OCI-LY3 (cell line): ENCODE results near the gene DNAJB1.

Experiments used
- EZH2phosphoT487 ChIP-seq: fragments of 200-600 bp; shearing (Covaris generic); IDR thresholded peaks from 2 replicates; pipeline ENCODE4 v1.6.1; 2018; ENCODE audit warnings: antibody characterized with exemption, mixed run types, low read depth
- TF ChIP-seq, protein P1 (sequence below): fragments of 200-600, 300-600 bp; sonication (generic); IDR thresholded peaks from 2 replicates; pipeline ENCODE4 v1.5.1; 2014; ENCODE audit warnings: antibody characterized with exemption, low read length, low read depth

DNA sequence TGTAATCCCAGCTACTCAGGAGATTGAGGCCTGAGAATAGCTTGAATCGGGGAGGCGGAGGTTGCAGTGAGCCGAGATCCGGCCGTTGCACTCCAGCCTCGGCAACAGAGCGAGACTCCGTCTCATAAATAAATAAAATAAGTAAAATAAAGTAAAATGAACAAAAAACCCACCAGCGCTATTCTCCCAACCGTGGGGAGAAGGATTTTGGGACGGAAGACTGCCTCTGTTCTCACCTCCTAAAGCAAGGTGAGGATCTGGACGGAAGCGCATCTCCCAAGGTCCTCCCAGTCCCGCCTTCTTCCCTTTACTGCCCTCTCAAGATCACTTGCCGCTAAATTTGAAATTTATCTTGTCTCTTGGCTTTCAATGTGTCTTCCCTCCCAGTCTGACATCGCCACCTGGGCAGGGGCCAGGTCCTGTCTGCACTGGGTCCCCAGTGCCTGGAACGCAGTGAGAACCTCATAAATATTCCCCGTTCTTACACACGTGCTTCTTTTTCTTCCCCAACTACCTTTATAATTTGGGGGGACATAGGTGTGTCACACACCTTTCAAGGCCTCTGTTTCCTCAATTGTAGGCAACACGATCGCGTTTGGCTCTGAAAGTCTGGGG, 1.2 kb upstream of the DNAJB1 start:
- TF ChIP-seq, protein P1, sequence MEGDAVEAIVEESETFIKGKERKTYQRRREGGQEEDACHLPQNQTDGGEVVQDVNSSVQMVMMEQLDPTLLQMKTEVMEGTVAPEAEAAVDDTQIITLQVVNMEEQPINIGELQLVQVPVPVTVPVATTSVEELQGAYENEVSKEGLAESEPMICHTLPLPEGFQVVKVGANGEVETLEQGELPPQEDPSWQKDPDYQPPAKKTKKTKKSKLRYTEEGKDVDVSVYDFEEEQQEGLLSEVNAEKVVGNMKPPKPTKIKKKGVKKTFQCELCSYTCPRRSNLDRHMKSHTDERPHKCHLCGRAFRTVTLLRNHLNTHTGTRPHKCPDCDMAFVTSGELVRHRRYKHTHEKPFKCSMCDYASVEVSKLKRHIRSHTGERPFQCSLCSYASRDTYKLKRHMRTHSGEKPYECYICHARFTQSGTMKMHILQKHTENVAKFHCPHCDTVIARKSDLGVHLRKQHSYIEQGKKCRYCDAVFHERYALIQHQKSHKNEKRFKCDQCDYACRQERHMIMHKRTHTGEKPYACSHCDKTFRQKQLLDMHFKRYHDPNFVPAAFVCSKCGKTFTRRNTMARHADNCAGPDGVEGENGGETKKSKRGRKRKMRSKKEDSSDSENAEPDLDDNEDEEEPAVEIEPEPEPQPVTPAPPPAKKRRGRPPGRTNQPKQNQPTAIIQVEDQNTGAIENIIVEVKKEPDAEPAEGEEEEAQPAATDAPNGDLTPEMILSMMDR = no peak
- no peak for TF ChIP-seq EZH2phosphoT487
